SH-SY5Y (cell line): ENCODE results near the gene REEP5.

Experiments
- GATA2 ChIP-seq: IDR thresholded peaks from 2 replicates; pipeline ENCODE4 v1.6.1; 2011; ENCODE audit warnings: mild to moderate bottlenecking, low read depth, low read length
- GATA3 ChIP-seq: IDR thresholded peaks from 2 replicates; pipeline ENCODE4 v1.6.1; 2011; ENCODE audit warnings: low read depth, mild to moderate bottlenecking, low read length, moderate library complexity

DNA sequence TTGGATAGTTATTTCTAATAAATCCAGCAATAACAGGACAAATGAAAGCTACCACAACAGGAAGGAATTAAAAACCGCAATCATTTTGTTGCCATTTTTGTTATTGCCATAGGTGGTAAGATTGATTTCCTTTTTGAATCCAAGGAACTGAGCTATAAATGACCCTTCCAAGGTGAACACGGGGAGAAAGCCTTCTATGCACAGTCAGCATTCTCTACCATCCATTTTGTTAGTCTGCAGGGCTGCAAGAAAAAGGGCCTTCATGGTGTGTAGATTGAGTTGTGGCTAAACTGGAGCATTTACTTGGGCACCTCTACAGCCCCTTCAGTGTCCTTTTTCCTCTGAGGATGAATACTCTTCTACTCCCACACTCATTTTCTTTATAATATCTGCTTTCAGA, 18.6 kb upstream of the REEP5 start:
- TF ChIP-seq GATA3 (no peak), GATA2 (no peak)
